GDM1 (cell line): ENCODE results near the gene EFNA5.

ENCODE experiments used
- DNase-seq: peaks from one replicate; lab custom pipeline; 2025; lab: John Stamatoyannopoulos, UW

EFNA5 gene

GRCh38 chr5:107391787-107392186 lies 278.9 kb downstream of the EFNA5 start:
- DNase-seq: no peak

GRCh38 chr5:107389775-107390148 lies 281.0 kb downstream of the EFNA5 start:
- DNase-seq: peak; percentile 0

GRCh38 chr5:107389130-107389774 lies 281.5 kb downstream of the EFNA5 start:
- DNase-seq: peak; percentile 12

GRCh38 chr5:107388141-107388861 lies 282.4 kb downstream of the EFNA5 start:
- DNase-seq: no peak

GRCh38 chr5:107387526-107388140 lies 283.1 kb downstream of the EFNA5 start:
- no peak for DNase-seq

GRCh38 chr5:107385708-107386107 lies 285.0 kb downstream of the EFNA5 start:
- no peak for DNase-seq

GRCh38 chr5:107384256-107384655 lies 286.5 kb downstream of the EFNA5 start:
- DNase-seq: no peak

GRCh38 chr5:107383414-107383813 lies 287.3 kb downstream of the EFNA5 start:
- DNase-seq: no peak

GRCh38 chr5:107381189-107381856 lies 289.4 kb downstream of the EFNA5 start:
- DNase-seq: no peak

GRCh38 chr5:107380654-107381053 lies 290.1 kb downstream of the EFNA5 start:
- DNase-seq: no peak

- DNase-seq: no peak
Observed at GRCh38 chr5:107378218-107378899, 292.4 kb downstream of the EFNA5 start.

GRCh38 chr5:107377277-107377609 lies 293.5 kb downstream of the EFNA5 start:
- DNase-seq: no peak

GRCh38 chr5:107376546-107377276 lies 294.0 kb downstream of the EFNA5 start:
- DNase-seq: no peak

- DNase-seq: no peak
Observed at GRCh38 chr5:107373549-107374263, 297.0 kb downstream of the EFNA5 start.

- DNase-seq: no peak
Observed at GRCh38 chr5:107372723-107373450, 297.9 kb downstream of the EFNA5 start.

- no peak for DNase-seq
Observed at GRCh38 chr5:107370396-107370968, 300.3 kb downstream of the EFNA5 start.

GRCh38 chr5:107369622-107370021 lies 301.1 kb downstream of the EFNA5 start:
- no peak for DNase-seq

- DNase-seq: no peak
Observed at GRCh38 chr5:107368615-107369014, 302.1 kb downstream of the EFNA5 start.

- no peak for DNase-seq
Observed at GRCh38 chr5:107367939-107368338, 302.8 kb downstream of the EFNA5 start.

- no peak for DNase-seq
Observed at GRCh38 chr5:107367480-107367879, 303.3 kb downstream of the EFNA5 start.
